Measurements from ENCODE around the gene HIVEP3. TPM values are rescaled to one million over a fixed set of nuclear protein-coding genes. Genes with fewer than 3 reads are reported as not detected.
A peak's percentile ranks its signal among the peaks of the same experiment; 100 is the strongest.

Gene HIVEP3
- total RNA-seq, 1 donor from 2014 or later, result 10.1 TPM

DNA sequence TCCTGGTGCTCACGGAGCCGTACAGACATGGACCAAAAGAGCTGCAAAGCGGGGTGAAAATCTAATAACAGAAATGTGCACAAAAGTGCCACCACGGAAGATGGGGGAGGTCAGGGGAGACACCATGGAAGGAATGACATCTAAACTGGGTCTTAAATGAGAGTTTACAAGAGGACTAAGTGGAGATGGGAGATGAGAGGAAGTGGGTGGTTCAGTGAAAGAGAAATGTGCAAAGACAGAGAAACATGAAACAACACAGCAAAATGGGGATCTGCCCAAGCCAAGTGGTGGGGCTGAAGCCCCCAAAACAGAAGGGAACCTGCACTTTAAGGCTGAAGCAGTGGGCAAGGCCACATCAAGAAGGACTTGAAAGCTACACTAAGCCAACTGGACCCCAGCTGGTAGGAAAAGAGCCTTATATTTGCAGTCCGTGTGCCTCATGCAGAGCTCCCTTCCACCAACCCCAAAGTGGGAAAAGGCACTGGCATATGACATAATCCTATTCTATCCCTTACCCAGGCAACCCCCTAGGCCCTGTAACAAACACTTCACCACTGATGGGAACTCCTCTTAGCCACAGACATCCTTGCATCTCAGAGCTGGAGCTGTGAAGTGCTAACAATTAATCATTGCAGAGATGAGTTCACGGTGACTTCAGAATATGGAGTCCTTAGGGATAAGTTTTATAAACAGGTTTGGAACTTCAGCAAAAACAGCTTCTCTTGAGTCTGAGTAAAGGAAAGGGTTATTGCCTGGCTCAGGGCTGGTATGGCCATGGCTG is 235.7 kb downstream of the HIVEP3 start:
- DNase-seq (ENCODE audit: low spot score), result no peak

- no peak for DNase-seq (ENCODE audit: low spot score)
Measured at GRCh38 chr1:41682149-41682548, 236.6 kb downstream of the HIVEP3 start.

DNA sequence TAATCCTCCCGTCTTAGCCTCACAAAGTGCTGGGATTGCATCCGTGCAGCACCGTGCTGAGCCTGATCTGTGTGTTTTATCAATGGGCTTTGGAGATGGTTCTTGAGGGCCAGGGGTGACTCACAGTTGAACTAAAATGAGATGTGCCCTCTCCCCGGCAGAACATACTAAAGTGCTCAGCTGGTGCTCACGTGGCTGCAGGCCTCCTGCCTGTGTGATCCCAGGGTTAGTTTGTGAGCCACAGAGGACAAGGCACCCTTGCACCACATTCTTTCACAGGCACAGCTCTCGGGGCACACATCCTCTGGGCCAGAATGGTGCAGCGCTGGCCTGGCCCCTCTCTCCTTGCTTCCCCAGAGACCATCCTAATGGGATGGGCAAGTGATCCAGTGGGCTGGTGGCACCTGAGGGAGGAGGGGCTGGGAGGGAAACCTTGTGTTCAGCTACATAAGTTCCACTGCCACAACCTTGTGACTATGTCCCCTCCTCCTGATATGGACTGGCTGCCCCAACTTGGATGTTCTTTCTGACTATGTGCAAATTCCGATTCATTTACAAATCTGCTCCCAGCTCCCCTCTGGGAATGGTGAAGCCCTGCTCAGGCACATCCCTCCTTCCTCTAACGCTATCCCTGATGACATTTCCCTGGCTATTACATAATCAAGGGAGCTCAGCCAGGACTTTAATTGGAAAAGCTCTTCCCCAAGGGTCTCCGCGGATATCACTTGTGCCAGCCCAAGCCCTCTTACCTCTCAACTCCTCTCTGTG is 237.2 kb downstream of the HIVEP3 start:
- no peak for DNase-seq (ENCODE audit: low spot score)

DNA sequence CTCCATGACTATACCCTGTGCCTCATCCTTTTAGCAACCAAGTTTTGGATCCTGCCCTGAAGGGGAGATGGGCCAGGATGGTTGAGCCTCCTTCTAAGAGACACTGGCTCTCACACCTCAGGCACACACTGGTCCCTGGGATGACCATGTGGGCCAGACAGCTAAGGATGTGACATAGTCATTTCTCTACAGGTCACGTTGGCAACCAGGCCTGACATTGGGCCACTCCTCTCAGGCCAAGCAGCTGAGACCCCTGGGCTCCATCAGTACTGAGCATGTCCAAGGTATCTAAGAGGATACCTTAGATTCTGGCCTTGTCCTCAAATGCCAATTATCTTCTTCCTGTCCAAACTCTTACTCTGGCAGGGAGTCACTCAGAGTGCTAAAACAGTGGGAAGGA is 238.7 kb downstream of the HIVEP3 start:
- DNase-seq (ENCODE audit: low spot score), result no peak

DNA sequence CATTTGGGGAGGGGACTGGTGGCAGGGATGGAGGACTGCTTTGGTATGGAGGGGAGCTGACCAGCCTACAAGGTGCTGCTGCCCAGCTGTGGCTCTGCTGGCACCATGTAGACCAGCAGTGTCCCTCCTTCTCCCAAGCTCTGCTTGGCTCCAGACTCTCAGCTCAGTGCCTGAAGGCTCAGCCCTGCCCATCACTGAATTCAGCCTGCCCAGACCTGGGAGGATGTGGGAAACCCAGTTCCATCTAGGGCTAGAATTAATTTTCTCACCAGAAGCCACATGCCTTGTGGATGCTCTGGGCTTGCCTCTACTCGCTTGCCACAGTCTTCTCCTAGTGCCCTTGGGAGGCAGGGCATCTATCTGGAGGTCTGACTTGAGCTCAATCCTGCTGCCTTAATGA is 239.2 kb downstream of the HIVEP3 start:
- DNase-seq (ENCODE audit: low spot score), result no peak

- DNase-seq (ENCODE audit: low spot score), result peak; percentile 65
Measured at GRCh38 chr1:41678111-41678878, 240.4 kb downstream of the HIVEP3 start.

- no peak for DNase-seq (ENCODE audit: low spot score)
Measured at GRCh38 chr1:41677620-41678019, 241.1 kb downstream of the HIVEP3 start.

DNA sequence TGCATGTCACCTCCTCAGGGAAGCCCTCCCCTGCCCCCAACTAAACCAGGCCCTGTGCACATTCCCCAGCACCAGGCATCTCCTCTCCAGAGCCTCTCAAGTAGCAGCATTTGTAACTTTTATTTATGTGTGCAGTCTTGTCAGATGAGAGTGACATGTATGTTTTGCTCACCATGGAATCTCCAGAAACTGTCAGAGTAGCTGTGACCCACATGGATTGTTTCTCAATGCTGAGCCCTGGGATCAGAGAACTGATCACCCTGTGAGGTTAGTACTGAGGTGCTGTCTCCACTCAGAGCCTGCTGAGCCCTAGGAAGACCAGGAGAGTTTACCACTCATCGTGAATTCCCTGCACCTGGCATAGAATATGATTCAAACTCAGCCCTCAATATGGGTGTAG is 243.3 kb downstream of the HIVEP3 start:
- DNase-seq (ENCODE audit: low spot score), result no peak

- DNase-seq (ENCODE audit: low spot score), result no peak
Measured at GRCh38 chr1:41674522-41674921, 244.2 kb downstream of the HIVEP3 start.

DNA sequence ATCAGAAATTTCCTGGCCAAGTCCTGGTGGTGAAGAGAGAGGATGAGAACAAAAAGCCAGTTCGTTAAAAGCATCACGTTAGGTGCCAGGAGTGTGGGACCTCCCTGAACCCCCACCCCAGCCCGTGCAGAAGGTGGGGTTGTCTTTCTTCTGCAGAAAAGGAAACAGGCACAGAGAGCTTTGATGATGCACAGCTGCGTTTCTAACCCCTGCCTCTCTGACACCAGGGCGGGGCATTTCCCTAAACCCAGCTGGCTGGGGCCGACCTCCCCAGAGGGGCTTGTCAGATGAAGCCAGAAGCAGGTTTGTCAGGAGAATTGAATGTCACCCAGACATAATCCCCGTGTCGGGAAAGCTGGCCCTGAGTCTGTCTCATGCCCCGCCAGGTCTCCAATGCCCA is 244.9 kb downstream of the HIVEP3 start:
- no peak for DNase-seq (ENCODE audit: low spot score)

GRCh38 chr1:41673378-41673777 is 245.3 kb downstream of the HIVEP3 start:
- no peak for DNase-seq (ENCODE audit: low spot score)

DNA sequence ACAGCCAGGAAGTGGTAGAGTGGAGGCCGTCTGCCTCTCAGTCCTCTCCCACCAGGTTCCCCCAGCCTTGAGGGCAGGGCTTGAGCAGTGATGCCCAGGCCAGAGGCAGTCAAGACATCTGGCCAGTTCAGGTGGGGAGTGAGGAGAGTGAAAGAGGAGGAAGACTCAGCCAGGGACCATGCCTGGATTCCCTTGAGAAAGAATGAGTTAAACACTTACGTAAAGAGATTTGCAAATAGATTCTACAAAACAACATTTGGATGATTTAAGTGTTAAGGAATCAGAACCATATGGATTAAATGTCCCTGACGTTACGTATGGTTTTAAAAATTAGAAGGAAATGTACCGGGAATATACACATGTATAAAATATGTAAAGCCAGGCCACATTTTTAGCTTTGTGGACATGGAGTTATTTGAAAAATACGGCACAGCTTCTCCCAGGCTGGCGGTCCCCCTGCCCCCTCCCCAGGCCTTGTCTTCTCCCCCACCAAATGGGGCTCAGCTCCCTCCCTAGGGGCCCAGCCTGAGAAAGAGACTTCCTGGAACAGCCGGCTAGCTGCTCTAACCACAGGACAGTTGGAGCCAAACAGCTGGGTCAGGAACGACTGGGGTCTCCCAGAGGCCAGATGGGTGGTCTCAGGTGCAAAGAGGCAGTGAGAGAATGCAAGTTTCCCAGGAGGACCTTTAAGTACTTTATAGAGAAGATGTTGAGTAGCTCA is 245.9 kb downstream of the HIVEP3 start:
- DNase-seq (ENCODE audit: low spot score), result no peak

DNA sequence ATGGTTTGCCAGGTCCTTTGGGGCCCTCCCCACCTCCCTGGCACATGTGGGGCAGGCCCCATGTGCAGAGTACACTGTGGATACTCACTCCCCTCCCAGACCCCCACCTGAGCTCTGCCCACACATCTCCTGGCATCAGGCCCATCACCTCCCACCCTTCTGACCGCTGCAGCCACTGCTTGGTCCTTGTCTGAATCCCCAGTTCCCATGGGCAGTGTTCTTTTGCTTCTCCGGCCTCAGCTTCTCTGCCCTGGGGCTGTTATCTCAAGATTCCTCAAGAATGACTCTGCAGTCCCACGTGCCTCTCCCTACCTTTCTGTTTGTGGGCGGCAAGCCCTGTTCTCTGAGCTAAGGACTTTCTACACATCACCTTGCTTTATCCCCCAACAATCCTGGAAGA is 246.5 kb downstream of the HIVEP3 start:
- DNase-seq (ENCODE audit: low spot score), result no peak

- DNase-seq (ENCODE audit: low spot score), result no peak
Measured at GRCh38 chr1:41671116-41671755, 247.5 kb downstream of the HIVEP3 start.

DNA sequence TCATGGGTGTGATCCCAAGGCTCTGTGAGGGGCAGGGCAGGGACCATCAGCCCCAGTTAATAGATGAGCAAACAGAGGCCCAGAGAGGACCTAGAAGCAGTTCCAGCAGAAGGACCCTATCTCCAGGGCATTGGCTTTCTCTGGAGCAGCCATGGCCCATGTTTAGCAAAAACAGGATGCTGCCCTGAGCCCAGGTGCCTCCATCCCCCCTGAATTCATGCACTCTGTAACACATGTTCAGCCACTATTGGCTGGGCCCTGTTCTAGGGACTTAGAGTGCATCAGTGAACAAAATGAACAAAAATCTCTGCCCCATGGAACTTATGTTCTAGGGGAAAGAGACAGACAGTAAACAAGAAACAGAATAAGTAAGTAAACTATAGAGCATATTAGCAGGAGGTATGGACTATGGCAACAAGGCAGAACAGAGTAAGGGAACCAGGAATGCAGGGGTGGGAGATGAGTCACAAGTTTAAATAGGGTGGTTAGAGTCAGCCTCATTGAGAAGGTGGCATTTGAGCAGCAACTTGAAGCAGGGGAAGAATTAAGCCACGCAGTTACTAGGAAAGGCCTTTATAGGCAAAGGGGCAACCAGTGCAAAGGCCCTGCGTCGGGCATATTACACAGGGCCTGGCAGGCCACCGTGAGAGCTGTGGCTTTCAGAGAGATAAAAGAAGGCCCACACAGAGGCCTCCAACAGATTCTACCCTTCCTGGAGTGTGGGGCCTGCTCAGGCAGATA is 248.3 kb downstream of the HIVEP3 start:
- DNase-seq (ENCODE audit: low spot score), result no peak

DNA sequence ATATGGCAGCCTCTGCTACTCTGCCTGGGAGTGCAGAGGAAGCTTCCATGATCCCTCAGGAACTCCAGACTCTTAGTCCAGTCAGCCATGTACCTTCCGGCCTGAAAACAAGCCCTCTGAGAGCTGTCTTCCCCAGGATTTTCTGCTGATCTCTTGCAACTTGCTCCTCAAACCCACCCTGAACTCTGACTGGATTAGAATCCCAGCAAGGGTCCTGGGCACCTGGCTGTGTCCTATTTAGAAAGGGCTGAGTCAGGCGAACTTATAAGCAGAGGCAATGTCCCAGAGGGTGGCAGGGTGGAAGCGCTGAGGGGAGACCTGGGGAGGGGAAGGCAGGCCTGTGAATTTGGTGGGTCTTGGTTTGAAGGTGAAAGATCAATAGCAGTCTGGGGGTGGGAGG is 249.8 kb downstream of the HIVEP3 start:
- no peak for DNase-seq (ENCODE audit: low spot score)

GRCh38 chr1:41668054-41668660 is 250.6 kb downstream of the HIVEP3 start:
- no peak for DNase-seq (ENCODE audit: low spot score)

DNA sequence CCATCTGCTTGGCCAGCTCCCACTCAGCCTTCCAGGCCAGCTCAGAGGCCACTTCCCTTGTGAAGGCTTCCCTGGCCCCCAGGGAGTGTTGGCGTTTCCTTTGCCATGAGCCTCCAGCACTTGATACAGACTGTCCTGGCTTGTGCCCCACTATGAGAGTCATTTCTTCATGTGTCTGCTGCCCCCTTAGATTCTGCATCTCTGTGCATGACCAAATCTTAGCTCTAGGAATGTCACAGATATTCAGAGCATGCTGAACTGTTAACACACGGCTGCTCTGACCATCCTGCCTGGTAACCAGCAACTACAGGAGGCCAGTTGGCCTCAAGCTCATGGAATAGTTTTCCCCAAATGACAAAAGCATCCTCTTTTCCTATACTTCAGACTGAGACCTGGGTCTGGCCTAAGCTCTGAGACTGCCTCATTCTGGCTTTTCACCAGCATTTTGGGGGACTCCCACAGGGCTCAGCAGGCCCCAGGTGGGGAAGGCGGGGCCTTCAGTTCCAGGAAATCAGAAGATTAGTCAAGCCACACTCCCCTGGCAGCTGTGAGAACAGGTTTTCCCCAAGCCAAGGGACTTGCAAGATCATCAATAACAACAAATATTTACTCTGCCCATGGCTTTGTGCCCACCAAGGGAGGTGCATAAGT is 251.6 kb downstream of the HIVEP3 start:
- DNase-seq (ENCODE audit: low spot score), result peak; percentile 64
